ENCODE data around the gene KLF1.
A peak's percentile ranks its signal among the peaks of the same experiment; 100 is the strongest.

KLF1 gene

DNA sequence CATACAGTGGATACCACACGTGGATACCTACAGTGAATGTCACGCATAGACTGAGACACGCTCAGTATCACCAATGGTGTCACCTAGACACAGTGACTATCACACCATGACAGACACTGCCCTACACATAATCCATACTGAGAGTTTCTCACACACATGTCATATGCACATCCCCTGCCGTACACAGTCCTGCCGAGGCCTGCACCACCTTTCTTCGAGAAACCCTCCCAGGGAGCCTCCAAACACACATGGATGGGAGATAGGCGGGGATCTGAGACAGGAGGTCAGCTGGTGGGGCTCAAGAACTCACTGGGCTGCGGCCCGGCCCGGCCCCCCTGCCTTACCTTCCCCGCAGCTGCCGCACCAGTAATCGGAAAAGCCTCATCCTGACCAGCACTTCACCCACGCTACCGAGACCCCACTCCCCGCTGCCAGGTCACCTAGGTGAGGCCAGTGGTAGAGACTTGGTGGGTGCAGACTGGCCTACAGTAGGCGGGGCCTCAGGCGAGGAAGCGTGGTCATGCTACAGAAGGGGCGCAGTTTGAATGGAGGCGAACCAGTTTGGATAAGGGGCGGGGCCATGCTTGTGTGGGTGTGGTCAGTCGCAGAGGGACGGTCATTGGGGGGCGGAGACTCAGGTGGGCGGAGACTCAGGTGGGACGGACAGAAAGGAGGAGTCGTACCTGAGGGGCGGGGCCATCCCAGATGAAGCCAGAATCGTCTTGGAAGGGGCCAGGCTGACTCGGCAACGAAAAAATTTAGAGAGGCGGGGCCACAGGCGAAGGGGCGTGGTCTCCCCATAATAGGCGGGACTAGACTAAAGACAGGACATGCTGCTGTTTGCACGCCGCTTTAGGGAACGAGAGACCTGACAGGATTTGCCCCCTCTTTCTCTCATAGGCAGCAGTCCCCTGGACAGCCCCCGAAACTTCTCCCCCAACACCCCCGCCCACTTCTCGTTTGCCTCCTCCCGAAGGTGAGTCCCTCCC, 46.6 kb downstream of the KLF1 start (continued):
- TF ChIP-seq, protein P1, sequence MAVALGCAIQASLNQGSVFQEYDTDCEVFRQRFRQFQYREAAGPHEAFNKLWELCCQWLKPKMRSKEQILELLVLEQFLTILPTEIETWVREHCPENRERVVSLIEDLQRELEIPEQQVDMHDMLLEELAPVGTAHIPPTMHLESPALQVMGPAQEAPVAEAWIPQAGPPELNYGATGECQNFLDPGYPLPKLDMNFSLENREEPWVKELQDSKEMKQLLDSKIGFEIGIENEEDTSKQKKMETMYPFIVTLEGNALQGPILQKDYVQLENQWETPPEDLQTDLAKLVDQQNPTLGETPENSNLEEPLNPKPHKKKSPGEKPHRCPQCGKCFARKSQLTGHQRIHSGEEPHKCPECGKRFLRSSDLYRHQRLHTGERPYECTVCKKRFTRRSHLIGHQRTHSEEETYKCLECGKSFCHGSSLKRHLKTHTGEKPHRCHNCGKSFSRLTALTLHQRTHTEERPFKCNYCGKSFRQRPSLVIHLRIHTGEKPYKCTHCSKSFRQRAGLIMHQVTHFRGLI (tag by site-specific recombination; IDR thresholded peaks at IDR 0.05), result no peak
- TF ChIP-seq ZNF416 (tag by site-specific recombination; IDR thresholded peaks at IDR 0.05), result no peak
- peak; percentile 88 for TF ChIP-seq SP2 (tag by site-specific recombination; IDR thresholded peaks at IDR 0.05)
- TF ChIP-seq MYNN (tag by site-specific recombination; IDR thresholded peaks at IDR 0.05; ENCODE audit: borderline replicate concordance), result no peak
- TF ChIP-seq, protein P2, sequence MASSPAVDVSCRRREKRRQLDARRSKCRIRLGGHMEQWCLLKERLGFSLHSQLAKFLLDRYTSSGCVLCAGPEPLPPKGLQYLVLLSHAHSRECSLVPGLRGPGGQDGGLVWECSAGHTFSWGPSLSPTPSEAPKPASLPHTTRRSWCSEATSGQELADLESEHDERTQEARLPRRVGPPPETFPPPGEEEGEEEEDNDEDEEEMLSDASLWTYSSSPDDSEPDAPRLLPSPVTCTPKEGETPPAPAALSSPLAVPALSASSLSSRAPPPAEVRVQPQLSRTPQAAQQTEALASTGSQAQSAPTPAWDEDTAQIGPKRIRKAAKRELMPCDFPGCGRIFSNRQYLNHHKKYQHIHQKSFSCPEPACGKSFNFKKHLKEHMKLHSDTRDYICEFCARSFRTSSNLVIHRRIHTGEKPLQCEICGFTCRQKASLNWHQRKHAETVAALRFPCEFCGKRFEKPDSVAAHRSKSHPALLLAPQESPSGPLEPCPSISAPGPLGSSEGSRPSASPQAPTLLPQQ (tag by site-specific recombination; IDR thresholded peaks at IDR 0.05), result no peak
- TF ChIP-seq ZNF426 (tag by site-specific recombination; IDR thresholded peaks at IDR 0.05), result no peak
- no peak for TF ChIP-seq ZNF514 (tag by site-specific recombination; IDR thresholded peaks at IDR 0.05)
- no peak for TF ChIP-seq ZNF10 (tag by site-specific recombination; IDR thresholded peaks at IDR 0.05)
- no peak for TF ChIP-seq ZNF664 (tag by site-specific recombination; IDR thresholded peaks at IDR 0.05)
- TF ChIP-seq ZNF169 (tag by site-specific recombination; IDR thresholded peaks at IDR 0.05), result no peak
- no peak for TF ChIP-seq ZNF112 (tag by site-specific recombination; IDR thresholded peaks at IDR 0.05)
- no peak for TF ChIP-seq OSR2 (tag by site-specific recombination; IDR thresholded peaks at IDR 0.05)
- TF ChIP-seq, protein P3, sequence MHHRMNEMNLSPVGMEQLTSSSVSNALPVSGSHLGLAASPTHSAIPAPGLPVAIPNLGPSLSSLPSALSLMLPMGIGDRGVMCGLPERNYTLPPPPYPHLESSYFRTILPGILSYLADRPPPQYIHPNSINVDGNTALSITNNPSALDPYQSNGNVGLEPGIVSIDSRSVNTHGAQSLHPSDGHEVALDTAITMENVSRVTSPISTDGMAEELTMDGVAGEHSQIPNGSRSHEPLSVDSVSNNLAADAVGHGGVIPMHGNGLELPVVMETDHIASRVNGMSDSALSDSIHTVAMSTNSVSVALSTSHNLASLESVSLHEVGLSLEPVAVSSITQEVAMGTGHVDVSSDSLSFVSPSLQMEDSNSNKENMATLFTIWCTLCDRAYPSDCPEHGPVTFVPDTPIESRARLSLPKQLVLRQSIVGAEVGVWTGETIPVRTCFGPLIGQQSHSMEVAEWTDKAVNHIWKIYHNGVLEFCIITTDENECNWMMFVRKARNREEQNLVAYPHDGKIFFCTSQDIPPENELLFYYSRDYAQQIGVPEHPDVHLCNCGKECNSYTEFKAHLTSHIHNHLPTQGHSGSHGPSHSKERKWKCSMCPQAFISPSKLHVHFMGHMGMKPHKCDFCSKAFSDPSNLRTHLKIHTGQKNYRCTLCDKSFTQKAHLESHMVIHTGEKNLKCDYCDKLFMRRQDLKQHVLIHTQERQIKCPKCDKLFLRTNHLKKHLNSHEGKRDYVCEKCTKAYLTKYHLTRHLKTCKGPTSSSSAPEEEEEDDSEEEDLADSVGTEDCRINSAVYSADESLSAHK (tag by site-specific recombination; IDR thresholded peaks at IDR 0.05), result no peak
- no peak for TF ChIP-seq ZNF660 (tag by site-specific recombination; IDR thresholded peaks at IDR 0.05)
- TF ChIP-seq, protein P4, sequence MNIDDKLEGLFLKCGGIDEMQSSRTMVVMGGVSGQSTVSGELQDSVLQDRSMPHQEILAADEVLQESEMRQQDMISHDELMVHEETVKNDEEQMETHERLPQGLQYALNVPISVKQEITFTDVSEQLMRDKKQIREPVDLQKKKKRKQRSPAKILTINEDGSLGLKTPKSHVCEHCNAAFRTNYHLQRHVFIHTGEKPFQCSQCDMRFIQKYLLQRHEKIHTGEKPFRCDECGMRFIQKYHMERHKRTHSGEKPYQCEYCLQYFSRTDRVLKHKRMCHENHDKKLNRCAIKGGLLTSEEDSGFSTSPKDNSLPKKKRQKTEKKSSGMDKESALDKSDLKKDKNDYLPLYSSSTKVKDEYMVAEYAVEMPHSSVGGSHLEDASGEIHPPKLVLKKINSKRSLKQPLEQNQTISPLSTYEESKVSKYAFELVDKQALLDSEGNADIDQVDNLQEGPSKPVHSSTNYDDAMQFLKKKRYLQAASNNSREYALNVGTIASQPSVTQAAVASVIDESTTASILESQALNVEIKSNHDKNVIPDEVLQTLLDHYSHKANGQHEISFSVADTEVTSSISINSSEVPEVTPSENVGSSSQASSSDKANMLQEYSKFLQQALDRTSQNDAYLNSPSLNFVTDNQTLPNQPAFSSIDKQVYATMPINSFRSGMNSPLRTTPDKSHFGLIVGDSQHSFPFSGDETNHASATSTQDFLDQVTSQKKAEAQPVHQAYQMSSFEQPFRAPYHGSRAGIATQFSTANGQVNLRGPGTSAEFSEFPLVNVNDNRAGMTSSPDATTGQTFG (tag by site-specific recombination; IDR thresholded peaks at IDR 0.05; ENCODE audit: borderline replicate concordance), result no peak
- TF ChIP-seq, protein P5, sequence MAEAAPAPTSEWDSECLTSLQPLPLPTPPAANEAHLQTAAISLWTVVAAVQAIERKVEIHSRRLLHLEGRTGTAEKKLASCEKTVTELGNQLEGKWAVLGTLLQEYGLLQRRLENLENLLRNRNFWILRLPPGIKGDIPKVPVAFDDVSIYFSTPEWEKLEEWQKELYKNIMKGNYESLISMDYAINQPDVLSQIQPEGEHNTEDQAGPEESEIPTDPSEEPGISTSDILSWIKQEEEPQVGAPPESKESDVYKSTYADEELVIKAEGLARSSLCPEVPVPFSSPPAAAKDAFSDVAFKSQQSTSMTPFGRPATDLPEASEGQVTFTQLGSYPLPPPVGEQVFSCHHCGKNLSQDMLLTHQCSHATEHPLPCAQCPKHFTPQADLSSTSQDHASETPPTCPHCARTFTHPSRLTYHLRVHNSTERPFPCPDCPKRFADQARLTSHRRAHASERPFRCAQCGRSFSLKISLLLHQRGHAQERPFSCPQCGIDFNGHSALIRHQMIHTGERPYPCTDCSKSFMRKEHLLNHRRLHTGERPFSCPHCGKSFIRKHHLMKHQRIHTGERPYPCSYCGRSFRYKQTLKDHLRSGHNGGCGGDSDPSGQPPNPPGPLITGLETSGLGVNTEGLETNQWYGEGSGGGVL (tag by site-specific recombination; IDR thresholded peaks at IDR 0.05), result no peak
- TF ChIP-seq GLIS1 (tag by site-specific recombination; IDR thresholded peaks at IDR 0.05), result no peak
- TF ChIP-seq, protein P6, sequence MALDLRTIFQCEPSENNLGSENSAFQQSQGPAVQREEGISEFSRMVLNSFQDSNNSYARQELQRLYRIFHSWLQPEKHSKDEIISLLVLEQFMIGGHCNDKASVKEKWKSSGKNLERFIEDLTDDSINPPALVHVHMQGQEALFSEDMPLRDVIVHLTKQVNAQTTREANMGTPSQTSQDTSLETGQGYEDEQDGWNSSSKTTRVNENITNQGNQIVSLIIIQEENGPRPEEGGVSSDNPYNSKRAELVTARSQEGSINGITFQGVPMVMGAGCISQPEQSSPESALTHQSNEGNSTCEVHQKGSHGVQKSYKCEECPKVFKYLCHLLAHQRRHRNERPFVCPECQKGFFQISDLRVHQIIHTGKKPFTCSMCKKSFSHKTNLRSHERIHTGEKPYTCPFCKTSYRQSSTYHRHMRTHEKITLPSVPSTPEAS (tag by site-specific recombination; IDR thresholded peaks at IDR 0.05), result no peak
- TF ChIP-seq, protein P7, sequence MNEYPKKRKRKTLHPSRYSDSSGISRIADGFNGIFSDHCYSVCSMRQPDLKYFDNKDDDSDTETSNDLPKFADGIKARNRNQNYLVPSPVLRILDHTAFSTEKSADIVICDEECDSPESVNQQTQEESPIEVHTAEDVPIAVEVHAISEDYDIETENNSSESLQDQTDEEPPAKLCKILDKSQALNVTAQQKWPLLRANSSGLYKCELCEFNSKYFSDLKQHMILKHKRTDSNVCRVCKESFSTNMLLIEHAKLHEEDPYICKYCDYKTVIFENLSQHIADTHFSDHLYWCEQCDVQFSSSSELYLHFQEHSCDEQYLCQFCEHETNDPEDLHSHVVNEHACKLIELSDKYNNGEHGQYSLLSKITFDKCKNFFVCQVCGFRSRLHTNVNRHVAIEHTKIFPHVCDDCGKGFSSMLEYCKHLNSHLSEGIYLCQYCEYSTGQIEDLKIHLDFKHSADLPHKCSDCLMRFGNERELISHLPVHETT (tag by site-specific recombination; IDR thresholded peaks at IDR 0.05), result no peak
- TF ChIP-seq ZNF138 (tag by site-specific recombination; IDR thresholded peaks at IDR 0.05; ENCODE audit: borderline replicate concordance), result no peak
- no peak for TF ChIP-seq ZBTB7A (tag by site-specific recombination; IDR thresholded peaks at IDR 0.05; ENCODE audit: low read depth)
- TF ChIP-seq ZNF391 (tag by site-specific recombination; IDR thresholded peaks at IDR 0.05; ENCODE audit: borderline replicate concordance, low read depth), result no peak
- no peak for TF ChIP-seq ZNF791 (tag by site-specific recombination; IDR thresholded peaks at IDR 0.05)
- TF ChIP-seq, protein P8, sequence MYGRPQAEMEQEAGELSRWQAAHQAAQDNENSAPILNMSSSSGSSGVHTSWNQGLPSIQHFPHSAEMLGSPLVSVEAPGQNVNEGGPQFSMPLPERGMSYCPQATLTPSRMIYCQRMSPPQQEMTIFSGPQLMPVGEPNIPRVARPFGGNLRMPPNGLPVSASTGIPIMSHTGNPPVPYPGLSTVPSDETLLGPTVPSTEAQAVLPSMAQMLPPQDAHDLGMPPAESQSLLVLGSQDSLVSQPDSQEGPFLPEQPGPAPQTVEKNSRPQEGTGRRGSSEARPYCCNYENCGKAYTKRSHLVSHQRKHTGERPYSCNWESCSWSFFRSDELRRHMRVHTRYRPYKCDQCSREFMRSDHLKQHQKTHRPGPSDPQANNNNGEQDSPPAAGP (tag by site-specific recombination; IDR thresholded peaks at IDR 0.05), result no peak
- no peak for TF ChIP-seq SCRT1 (tag by site-specific recombination; IDR thresholded peaks at IDR 0.05; ENCODE audit: borderline replicate concordance)

All from HEK293 (cell line).